HCT116 (cell line): ENCODE data around the gene TSPAN10.

ENCODE experiments used
- EZH2phosphoT487 ChIP-seq: fragments of 200-600 bp; IDR thresholded peaks from 2 replicates; pipeline ENCODE4 v1.6.1; 2018; ENCODE audit warnings: antibody characterized with exemption, borderline replicate concordance
- POLR2A ChIP-seq: IDR thresholded peaks from 2 replicates; pipeline ENCODE4 v1.7.0; 2011; ENCODE audit warnings: borderline replicate concordance; ENCODE audit not compliant: insufficient read depth, insufficient read length; ENCODE audit errors: extremely low read depth
- YY1 ChIP-seq: IDR thresholded peaks from 2 replicates; pipeline ENCODE4 v1.6.1; 2011; ENCODE audit warnings: low read length, low read depth, moderate library complexity, mild to moderate bottlenecking; ENCODE audit not compliant: insufficient replicate concordance; ENCODE audit errors: extremely low read depth
- TF ChIP-seq, protein P1 (sequence below): IDR thresholded peaks from 2 replicates; pipeline ENCODE4 v1.6.1; 2012; ENCODE audit warnings: low read depth
- TF ChIP-seq, protein P2 (sequence below), 3 experiments: fragments of 200-600 bp in 1 of 3; sonication (generic) in 1 of 3; IDR thresholded peaks in 2 of 3; conservative IDR thresholded peaks in 1 of 3; 2 replicates each; pipeline ENCODE4 v1.5.1; 2012 to 2017; ENCODE audit warnings: low read depth in 2 of 3, low read length in 2 of 3, antibody characterized with exemption in 1 of 3, borderline replicate concordance in 1 of 3, control low read depth in 1 of 3, mild to moderate bottlenecking in 1 of 3, mixed read lengths in 1 of 3, mixed run types in 1 of 3, moderate library complexity in 1 of 3; ENCODE audit not compliant: insufficient read depth in 1 of 3
- TF ChIP-seq, protein P3 (sequence below): IDR thresholded peaks from 2 replicates; pipeline ENCODE4 v1.6.1; 2012

DNA sequence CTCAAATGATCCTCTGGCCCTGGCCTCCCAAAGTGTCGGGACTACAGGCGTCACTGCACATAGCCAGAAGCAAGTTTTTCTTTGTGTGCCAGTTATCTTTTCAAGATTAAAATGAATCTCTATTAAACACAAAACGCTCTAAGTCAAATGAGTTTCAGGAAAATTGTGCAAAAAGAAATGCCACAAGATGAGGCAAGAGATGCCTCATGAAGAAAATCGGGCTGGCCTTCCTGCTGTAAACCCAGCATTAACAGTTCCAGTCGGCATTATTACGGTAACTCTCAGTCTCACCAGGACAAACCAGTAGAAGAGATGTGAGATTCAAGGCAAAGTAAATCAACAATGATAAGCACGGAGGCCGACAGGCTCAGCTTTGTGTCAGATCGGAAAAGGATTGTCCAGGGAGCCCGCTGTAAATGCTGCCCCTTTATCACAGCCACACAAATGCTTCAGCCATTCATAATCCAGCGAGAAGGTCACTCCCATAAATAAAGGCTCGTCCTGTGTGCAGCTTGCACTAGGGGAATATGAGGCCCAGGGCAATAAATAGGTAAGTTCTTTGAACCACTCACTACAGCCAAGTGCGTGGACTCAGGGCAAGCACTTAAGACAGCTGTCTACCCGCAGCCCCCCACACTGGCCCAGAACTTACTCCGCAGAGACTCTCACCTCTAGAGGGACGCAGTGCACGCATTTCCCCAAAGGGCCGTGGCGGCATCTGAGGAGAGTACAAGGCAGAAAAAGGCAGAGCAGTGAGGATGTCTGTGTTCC lies 27.3 kb upstream of the TSPAN10 start:
- TF ChIP-seq, protein P1, sequence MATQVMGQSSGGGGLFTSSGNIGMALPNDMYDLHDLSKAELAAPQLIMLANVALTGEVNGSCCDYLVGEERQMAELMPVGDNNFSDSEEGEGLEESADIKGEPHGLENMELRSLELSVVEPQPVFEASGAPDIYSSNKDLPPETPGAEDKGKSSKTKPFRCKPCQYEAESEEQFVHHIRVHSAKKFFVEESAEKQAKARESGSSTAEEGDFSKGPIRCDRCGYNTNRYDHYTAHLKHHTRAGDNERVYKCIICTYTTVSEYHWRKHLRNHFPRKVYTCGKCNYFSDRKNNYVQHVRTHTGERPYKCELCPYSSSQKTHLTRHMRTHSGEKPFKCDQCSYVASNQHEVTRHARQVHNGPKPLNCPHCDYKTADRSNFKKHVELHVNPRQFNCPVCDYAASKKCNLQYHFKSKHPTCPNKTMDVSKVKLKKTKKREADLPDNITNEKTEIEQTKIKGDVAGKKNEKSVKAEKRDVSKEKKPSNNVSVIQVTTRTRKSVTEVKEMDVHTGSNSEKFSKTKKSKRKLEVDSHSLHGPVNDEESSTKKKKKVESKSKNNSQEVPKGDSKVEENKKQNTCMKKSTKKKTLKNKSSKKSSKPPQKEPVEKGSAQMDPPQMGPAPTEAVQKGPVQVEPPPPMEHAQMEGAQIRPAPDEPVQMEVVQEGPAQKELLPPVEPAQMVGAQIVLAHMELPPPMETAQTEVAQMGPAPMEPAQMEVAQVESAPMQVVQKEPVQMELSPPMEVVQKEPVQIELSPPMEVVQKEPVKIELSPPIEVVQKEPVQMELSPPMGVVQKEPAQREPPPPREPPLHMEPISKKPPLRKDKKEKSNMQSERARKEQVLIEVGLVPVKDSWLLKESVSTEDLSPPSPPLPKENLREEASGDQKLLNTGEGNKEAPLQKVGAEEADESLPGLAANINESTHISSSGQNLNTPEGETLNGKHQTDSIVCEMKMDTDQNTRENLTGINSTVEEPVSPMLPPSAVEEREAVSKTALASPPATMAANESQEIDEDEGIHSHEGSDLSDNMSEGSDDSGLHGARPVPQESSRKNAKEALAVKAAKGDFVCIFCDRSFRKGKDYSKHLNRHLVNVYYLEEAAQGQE = no peak
- no peak for TF ChIP-seq EZH2phosphoT487
- TF ChIP-seq, protein P2, sequence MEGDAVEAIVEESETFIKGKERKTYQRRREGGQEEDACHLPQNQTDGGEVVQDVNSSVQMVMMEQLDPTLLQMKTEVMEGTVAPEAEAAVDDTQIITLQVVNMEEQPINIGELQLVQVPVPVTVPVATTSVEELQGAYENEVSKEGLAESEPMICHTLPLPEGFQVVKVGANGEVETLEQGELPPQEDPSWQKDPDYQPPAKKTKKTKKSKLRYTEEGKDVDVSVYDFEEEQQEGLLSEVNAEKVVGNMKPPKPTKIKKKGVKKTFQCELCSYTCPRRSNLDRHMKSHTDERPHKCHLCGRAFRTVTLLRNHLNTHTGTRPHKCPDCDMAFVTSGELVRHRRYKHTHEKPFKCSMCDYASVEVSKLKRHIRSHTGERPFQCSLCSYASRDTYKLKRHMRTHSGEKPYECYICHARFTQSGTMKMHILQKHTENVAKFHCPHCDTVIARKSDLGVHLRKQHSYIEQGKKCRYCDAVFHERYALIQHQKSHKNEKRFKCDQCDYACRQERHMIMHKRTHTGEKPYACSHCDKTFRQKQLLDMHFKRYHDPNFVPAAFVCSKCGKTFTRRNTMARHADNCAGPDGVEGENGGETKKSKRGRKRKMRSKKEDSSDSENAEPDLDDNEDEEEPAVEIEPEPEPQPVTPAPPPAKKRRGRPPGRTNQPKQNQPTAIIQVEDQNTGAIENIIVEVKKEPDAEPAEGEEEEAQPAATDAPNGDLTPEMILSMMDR (IDR thresholded peaks at IDR 0.05 in 2 of 3, conservative IDR thresholded peaks at IDR 0.05 in 1 of 3; ENCODE audit: borderline replicate concordance in 1 of 3, insufficient read depth in 1 of 3, low read depth in 2 of 3, low read length in 2 of 3) = no peak
- TF ChIP-seq YY1 = no peak
- TF ChIP-seq POLR2A = no peak
- TF ChIP-seq, protein P3, sequence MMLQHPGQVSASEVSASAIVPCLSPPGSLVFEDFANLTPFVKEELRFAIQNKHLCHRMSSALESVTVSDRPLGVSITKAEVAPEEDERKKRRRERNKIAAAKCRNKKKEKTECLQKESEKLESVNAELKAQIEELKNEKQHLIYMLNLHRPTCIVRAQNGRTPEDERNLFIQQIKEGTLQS = no peak
